ENCODE results near the gene DDOST. TPM values are rescaled to one million over a fixed set of nuclear protein-coding genes. Genes with fewer than 3 reads are reported as not detected.
A peak's percentile ranks its signal among the peaks of the same experiment; 100 is the strongest.

DDOST gene
- total RNA-seq, 1 experiment from 2014 or later: 238 TPM

GRCh38 chr1:20641975-20642374 lies 19.2 kb downstream of the DDOST start:
- POLR2A ChIA-PET (ENCODE audit: low non-redundant PET): no interaction called here

GRCh38 chr1:20640183-20640597 lies 21.0 kb downstream of the DDOST start:
- Histone ChIP-seq H3K4me1 (ENCODE audit: insufficient read depth, low read length, poor library complexity, severe bottlenecking) (no peaks in the 10 kb centered on the region), H3K27ac (ENCODE audit: low read depth, low read length, poor library complexity, severe bottlenecking) (no peak overlapping the region), H3K4me3 (ENCODE audit: low read depth, low read length, poor library complexity, severe bottlenecking) (no peak overlapping the region), H3K9me3 (ENCODE audit: low read depth, low read length, poor library complexity, severe bottlenecking) (no peaks in the 10 kb centered on the region), H3K36me3 (ENCODE audit: insufficient read depth, low read length, poor library complexity, severe bottlenecking) (no peaks in the 10 kb centered on the region), H3K27me3 (replicated peaks; ENCODE audit: insufficient read depth, low read depth, low read length, poor library complexity) (no peaks in the 10 kb centered on the region)
- peak; percentile 65 for DNase-seq (ENCODE audit: low spot score)
- peak; percentile 85 for TF ChIP-seq CTCF (conservative IDR thresholded peaks at IDR 0.05; ENCODE audit: low read depth, low read length)
- no peak for TF ChIP-seq EZH2 (IDR thresholded peaks at IDR 0.05; ENCODE audit: borderline replicate concordance, low read depth, low read length, poor library complexity, severe bottlenecking)
- no TSS peak for BruUV-seq (replicated peaks)
- intact Hi-C loops (cut with micrococcal nuclease; ENCODE audit: unreplicated experiment): loop anchor here (1.0 kb wide), 1 partner anchor 118 kb away; no protein-coding TSS in a partner anchor
- CTCF ChIA-PET: no interaction called here
- POLR2A ChIA-PET (ENCODE audit: low non-redundant PET): no interaction called here

More at GRCh38 chr1:20641975-20642374, 19.2 kb downstream of the DDOST start:
- H3K4me1 ChIP-seq (ENCODE audit: insufficient read depth, low read length, poor library complexity, severe bottlenecking): no peaks in the 10 kb centered on the region
- TF ChIP-seq CTCF (conservative IDR thresholded peaks at IDR 0.05; ENCODE audit: low read depth, low read length): no peak
- no peak for TF ChIP-seq EZH2 (IDR thresholded peaks at IDR 0.05; ENCODE audit: borderline replicate concordance, low read depth, low read length, poor library complexity, severe bottlenecking)
- no TSS peak for BruUV-seq (replicated peaks)
- no peak for DNase-seq (ENCODE audit: low spot score)
- H3K36me3 ChIP-seq (ENCODE audit: insufficient read depth, low read length, poor library complexity, severe bottlenecking): no peaks in the 10 kb centered on the region
- no peak overlapping the region for H3K27ac ChIP-seq (ENCODE audit: low read depth, low read length, poor library complexity, severe bottlenecking)
- H3K27me3 ChIP-seq (replicated peaks; ENCODE audit: insufficient read depth, low read depth, low read length, poor library complexity): no peaks in the 10 kb centered on the region
- no peak overlapping the region for H3K4me3 ChIP-seq (ENCODE audit: low read depth, low read length, poor library complexity, severe bottlenecking)
- CTCF ChIA-PET: no interaction called here
- intact Hi-C loops (cut with micrococcal nuclease; ENCODE audit: unreplicated experiment): no loop called here
- no peaks in the 10 kb centered on the region for H3K9me3 ChIP-seq (ENCODE audit: low read depth, low read length, poor library complexity, severe bottlenecking)

GRCh38 chr1:20636785-20637347 lies 24.3 kb downstream of the DDOST start:
- TF ChIP-seq CTCF (conservative IDR thresholded peaks at IDR 0.05; ENCODE audit: low read depth, low read length) (no peak), EZH2 (IDR thresholded peaks at IDR 0.05; ENCODE audit: borderline replicate concordance, low read depth, low read length, poor library complexity, severe bottlenecking) (no peak)
- Histone ChIP-seq H3K4me1 (ENCODE audit: insufficient read depth, low read length, poor library complexity, severe bottlenecking) (no peaks in the 10 kb centered on the region), H3K4me3 (ENCODE audit: low read depth, low read length, poor library complexity, severe bottlenecking) (no peak overlapping the region), H3K27me3 (replicated peaks; ENCODE audit: insufficient read depth, low read depth, low read length, poor library complexity) (no peaks in the 10 kb centered on the region), H3K27ac (ENCODE audit: low read depth, low read length, poor library complexity, severe bottlenecking) (no peak overlapping the region), H3K9me3 (ENCODE audit: low read depth, low read length, poor library complexity, severe bottlenecking) (no peaks in the 10 kb centered on the region), H3K36me3 (ENCODE audit: insufficient read depth, low read length, poor library complexity, severe bottlenecking) (no peaks in the 10 kb centered on the region)
- no peak for DNase-seq (ENCODE audit: low spot score)
- POLR2A ChIA-PET (ENCODE audit: low non-redundant PET): no interaction called here
- intact Hi-C loops (cut with micrococcal nuclease; ENCODE audit: unreplicated experiment): no loop called here
- CTCF ChIA-PET: no interaction called here
- no TSS peak for BruUV-seq (replicated peaks)
